GM12891 (cell line): ENCODE results near the gene APMAP.

Experiments
- POU2F2 ChIP-seq: IDR thresholded peaks from 2 replicates; pipeline ENCODE4 v1.6.1; 2011; ENCODE audit warnings: low read depth, mild to moderate bottlenecking, control low read depth, low read length, moderate library complexity
- SPI1 ChIP-seq: IDR thresholded peaks from 2 replicates; pipeline ENCODE4 v1.6.1; 2011; ENCODE audit warnings: low read depth, low read length, control low read depth

- TF ChIP-seq POU2F2 (no peak), SPI1 (no peak)
Measured at GRCh38 chr20:25014816-25015215, 22.3 kb upstream of the APMAP start.
